Liver (tissue), 3 donors: ENCODE results near the gene RNF8.

ENCODE experiments used
- CTCF ChIP-seq: fragments of 150-350 bp; IDR thresholded peaks from 2 replicates; pipeline ENCODE4 v1.5.1; 2017; ENCODE audit warnings: improper control_type of control experiment, low read depth, low read length; ENCODE audit not compliant: missing input control
- EGR1 ChIP-seq, 2 donors: IDR thresholded peaks; 2 replicates each; pipeline ENCODE4 v1.6.1; 2016 to 2018; ENCODE audit warnings: antibody characterized with exemption in 2 of 2, low read depth in 2 of 2
- GABPA ChIP-seq, 2 donors: IDR thresholded peaks in 1 of 2; conservative IDR thresholded peaks in 1 of 2; 2 replicates each; pipeline ENCODE4 v1.6.1; 2016; ENCODE audit warnings: antibody characterized with exemption in 2 of 2, mild to moderate bottlenecking in 1 of 2, moderate library complexity in 1 of 2
- HNF4A ChIP-seq, 2 donors: conservative IDR thresholded peaks; 2 replicates each; pipeline ENCODE4 v1.6.1; 2016; ENCODE audit warnings: antibody characterized with exemption in 2 of 2, mild to moderate bottlenecking in 2 of 2
- JUND ChIP-seq, 2 donors: IDR thresholded peaks; 2 replicates each; pipeline ENCODE4 v1.6.1; 2016; ENCODE audit warnings: antibody characterized with exemption in 2 of 2
- MAX ChIP-seq: IDR thresholded peaks from 2 replicates; pipeline ENCODE4 v1.6.1; 2016; ENCODE audit warnings: antibody characterized with exemption
- RAD21 ChIP-seq, 2 donors: IDR thresholded peaks; 2 replicates each; pipeline ENCODE4 v1.6.1; 2016; ENCODE audit warnings: antibody characterized with exemption in 2 of 2, mild to moderate bottlenecking in 2 of 2
- TAF1 ChIP-seq: conservative IDR thresholded peaks from 2 replicates; pipeline ENCODE4 v1.6.1; 2016; ENCODE audit warnings: antibody characterized with exemption, mild to moderate bottlenecking
- ZBTB33 ChIP-seq: IDR thresholded peaks from 2 replicates; pipeline ENCODE4 v1.6.1; 2016; ENCODE audit warnings: antibody characterized with exemption
- TF ChIP-seq, protein P1 (sequence below): IDR thresholded peaks from 2 replicates; pipeline ENCODE4 v1.6.1; 2016; ENCODE audit warnings: antibody characterized with exemption, mild to moderate bottlenecking
- donor health status: healthy.
- donor health status: healthy.

GRCh38 chr6:37399131-37399530, 45.3 kb downstream of the RNF8 start:
- TF ChIP-seq CTCF = no peak
- TF ChIP-seq MAX = no peak
- TF ChIP-seq GABPA (IDR thresholded peaks at IDR 0.05 in 1 of 2, conservative IDR thresholded peaks at IDR 0.05 in 1 of 2) = no peak
- TF ChIP-seq TAF1 = no peak
- no peak for TF ChIP-seq EGR1 (IDR thresholded peaks at IDR 0.05; ENCODE audit: low read depth in 2 of 2)
- no peak for TF ChIP-seq ZBTB33
- TF ChIP-seq, protein P1, sequence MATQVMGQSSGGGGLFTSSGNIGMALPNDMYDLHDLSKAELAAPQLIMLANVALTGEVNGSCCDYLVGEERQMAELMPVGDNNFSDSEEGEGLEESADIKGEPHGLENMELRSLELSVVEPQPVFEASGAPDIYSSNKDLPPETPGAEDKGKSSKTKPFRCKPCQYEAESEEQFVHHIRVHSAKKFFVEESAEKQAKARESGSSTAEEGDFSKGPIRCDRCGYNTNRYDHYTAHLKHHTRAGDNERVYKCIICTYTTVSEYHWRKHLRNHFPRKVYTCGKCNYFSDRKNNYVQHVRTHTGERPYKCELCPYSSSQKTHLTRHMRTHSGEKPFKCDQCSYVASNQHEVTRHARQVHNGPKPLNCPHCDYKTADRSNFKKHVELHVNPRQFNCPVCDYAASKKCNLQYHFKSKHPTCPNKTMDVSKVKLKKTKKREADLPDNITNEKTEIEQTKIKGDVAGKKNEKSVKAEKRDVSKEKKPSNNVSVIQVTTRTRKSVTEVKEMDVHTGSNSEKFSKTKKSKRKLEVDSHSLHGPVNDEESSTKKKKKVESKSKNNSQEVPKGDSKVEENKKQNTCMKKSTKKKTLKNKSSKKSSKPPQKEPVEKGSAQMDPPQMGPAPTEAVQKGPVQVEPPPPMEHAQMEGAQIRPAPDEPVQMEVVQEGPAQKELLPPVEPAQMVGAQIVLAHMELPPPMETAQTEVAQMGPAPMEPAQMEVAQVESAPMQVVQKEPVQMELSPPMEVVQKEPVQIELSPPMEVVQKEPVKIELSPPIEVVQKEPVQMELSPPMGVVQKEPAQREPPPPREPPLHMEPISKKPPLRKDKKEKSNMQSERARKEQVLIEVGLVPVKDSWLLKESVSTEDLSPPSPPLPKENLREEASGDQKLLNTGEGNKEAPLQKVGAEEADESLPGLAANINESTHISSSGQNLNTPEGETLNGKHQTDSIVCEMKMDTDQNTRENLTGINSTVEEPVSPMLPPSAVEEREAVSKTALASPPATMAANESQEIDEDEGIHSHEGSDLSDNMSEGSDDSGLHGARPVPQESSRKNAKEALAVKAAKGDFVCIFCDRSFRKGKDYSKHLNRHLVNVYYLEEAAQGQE = no peak
- TF ChIP-seq RAD21 (IDR thresholded peaks at IDR 0.05) = no peak
- TF ChIP-seq HNF4A (conservative IDR thresholded peaks at IDR 0.05) = no peak
- no peak for TF ChIP-seq JUND (IDR thresholded peaks at IDR 0.05)
